Midbrain (tissue), 1 donor: ENCODE results near the gene C5orf47.

ENCODE experiments used
- DNase-seq: peaks from one replicate; lab custom pipeline; 2025; lab: John Stamatoyannopoulos, UW

Gene C5orf47

DNA sequence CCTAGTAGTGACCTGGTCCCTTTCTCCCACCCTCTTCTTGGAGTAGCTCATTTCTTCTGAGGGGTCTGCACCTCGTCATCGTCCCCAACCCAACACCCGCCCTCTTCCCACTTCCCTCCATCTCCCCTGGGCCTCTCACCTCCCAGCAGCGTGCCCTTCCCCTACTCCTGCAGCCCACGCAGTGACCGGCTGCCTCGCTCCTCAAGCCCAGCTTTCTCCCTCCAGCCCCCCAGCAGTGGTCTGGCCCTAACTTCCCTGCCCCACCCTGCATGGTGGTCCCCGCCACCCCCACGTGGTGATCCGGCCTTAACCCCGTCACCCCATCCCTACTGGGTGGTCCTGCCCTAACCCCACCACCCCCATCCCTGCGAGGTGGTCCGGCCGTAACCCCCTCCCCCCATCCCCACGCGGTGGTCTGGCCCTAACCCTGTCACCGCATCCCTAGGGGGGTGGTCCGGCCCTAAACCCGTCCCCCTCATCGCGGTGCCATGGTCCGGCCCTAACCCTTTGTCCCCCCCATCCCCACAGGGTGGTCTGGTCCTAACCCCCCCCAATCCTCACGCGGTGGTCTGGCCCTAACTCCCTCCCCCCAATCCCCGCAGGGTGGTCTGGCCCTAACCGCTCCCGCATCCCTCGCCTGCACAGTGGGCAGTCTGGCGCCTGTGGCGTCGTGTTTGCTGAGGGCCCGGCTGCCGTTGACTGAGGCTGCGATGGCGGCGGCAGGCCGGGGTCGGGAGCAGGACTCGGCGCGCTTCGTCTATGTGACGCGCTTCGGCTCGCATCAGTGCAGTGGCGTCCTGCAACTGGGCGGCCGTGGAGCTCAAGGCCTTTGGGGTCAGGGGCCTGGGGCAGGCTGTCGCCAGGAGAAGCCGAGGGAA, at the start of gene C5orf47:
Gene C5orf47 (plus strand): TSS at position 617 of the 878 bp plus-strand sequence. CDS start 94 bp downstream, at position 711.
- no peak for DNase-seq

DNA sequence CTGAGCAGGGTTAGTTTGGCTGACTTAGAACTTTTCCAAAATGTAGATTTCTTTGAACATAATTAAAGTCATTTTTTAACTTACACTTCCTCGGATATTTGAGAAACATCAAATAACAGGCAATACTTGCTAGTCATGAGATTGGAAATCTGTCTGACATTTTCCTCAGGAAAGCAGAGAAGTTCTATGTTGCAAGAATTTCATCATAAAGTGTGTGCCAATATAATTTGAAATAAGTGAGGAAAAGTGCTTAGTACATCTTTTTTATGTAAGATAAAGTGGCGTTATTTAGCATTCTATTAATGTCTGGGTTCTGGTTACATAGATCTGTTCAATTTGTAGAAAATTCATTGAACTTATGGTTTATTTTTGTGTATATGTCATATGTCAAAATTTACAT, 48.7 kb upstream of the C5orf47 start:
- no peak for DNase-seq

DNA sequence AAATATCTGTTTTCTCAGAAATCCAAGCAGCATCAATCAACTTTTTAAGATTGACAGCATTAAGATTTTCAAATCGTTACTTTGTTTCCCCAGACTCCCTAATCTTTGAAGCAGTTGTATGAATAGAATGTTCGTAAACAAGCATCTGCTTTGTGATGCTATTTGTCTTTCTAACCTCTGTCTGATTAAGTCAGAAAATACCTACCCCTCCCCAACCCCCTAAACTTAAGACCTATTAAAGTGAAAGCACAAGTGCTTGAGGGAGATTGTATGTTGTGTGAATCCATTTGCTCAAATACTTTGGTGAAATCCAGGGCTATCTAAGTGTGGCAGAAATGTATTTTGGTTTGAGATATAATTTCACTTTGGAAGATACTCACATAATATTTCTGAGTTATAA, 47.9 kb upstream of the C5orf47 start:
- DNase-seq: no peak

GRCh38 chr5:173941758-173942401, 47.1 kb upstream of the C5orf47 start:
- no peak for DNase-seq

- DNase-seq: no peak
These were observed 44.5 kb upstream of the C5orf47 start for GRCh38 chr5:173944511-173944910.

- no peak for DNase-seq
These were observed 43.8 kb upstream of the C5orf47 start for GRCh38 chr5:173945160-173945559.

DNA sequence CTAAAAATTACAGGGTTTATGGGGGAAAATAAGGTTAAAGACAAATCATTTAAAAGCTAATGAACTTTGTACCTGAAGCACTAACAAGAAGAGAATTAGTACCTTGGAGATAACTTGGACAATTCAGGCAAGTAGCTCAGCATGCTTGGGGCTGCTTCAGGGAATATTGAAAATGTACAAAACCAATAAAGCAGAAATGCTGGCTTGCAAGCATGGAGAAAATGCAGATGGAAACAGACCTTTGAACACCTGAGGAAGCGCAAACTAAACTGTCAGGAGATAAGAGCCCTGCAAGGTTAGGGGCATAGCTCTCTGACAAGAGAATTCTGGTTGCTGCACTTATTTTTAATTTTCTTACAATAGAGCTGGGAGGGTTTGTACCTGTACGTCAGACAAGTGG, 42.6 kb upstream of the C5orf47 start:
- DNase-seq: no peak

GRCh38 chr5:173950829-173951228, 38.1 kb upstream of the C5orf47 start:
- no peak for DNase-seq

DNA sequence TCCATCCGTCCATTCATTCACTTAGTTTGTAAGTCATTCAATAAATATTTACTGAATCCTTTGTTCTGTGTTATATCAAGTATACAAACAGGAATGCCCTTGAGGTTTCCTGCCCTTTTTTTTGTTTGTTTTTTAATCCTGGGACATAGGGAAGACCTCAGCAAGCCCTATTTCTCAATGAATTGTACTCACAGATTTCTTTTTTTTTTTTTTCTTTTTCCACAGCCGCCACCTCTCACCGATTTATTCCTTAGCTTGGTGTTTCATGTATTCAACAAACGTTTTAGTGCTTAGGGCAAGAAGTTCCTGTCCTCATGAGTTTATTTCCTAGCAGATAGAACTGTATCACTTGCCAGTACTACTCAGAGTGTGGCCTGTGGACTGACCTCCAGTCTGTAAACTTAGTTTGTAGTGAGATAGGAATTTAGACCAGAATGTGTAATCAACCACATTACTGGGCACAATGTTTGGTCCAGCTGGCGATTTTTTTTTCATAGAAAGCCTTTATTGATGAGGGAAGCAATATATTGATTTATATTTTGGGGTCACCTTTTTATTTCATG, 35.4 kb upstream of the C5orf47 start:
- no peak for DNase-seq

GRCh38 chr5:173954671-173955521, 34.1 kb upstream of the C5orf47 start:
- DNase-seq: no peak

GRCh38 chr5:173960986-173961385, 28.0 kb upstream of the C5orf47 start:
- DNase-seq: no peak

- DNase-seq: no peak
These were observed 27.6 kb upstream of the C5orf47 start for GRCh38 chr5:173961418-173961817.

GRCh38 chr5:173962436-173962972, 26.5 kb upstream of the C5orf47 start:
- no peak for DNase-seq

DNA sequence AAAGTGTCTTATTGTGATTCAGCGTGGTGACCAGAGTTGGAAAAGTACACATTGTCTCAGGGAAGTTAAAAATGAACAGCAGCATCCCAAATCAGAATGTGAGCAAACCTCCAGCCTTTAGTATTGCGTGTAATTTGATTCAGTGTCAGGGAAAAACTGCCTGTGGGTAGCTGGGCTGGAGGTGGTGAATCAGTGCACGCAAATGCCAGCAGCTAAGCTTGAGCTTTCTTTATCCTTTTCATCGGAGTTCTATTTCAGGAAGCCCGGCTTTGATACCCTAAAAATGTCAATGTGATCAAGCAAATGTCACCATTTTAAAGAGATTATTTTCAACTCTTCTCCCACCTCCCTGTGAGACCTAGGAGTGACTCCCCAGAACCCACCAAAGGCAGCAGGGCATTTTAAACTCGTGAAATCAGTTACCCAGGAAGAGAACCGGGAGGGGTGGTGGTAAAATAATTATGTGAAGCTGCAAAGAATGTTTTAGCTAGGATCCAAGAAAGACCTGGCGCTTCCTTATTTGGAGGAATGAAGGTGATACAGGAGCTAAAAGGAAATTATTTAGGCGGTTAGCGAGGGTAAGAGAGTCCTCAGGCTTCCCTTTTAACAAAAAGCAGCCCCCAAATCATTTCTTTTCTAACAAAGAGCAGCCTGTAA, 25.7 kb upstream of the C5orf47 start:
- peak; percentile 42 for DNase-seq

DNA sequence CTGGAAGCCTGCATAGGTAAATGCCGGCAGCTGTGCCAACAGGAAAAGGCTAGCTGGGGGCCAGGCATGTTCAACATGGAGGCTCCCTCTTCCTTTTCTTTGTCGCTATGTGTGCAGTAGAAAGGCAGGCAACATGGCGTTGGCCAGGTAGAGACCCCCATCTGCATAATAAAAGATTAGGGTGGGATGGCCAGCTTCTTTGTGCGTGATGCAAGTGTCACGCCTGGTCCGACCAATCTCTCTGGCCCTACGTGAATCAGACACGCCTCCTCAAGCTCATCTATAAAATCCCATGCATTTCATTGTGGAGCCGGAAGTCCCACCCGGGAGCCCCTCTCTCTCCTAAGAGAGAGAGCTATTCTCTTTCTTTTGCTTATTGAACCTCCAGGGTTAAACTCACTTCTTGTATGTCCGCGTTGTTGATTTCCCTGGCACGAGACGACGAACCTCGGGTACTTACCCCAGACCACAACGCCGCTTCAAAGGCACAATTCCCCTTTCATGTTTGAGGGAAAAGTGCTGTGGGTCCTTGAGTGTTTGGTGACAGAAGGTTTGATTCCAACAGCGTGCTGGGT, 25.0 kb upstream of the C5orf47 start:
- peak; percentile 51 for DNase-seq

- no peak for DNase-seq
These were observed 24.5 kb upstream of the C5orf47 start for GRCh38 chr5:173964506-173964905.

- DNase-seq: no peak
These were observed 21.7 kb upstream of the C5orf47 start for GRCh38 chr5:173967241-173967640.

GRCh38 chr5:173968154-173968797, 20.7 kb upstream of the C5orf47 start:
- DNase-seq: peak; percentile 33

- DNase-seq: no peak
These were observed 19.6 kb upstream of the C5orf47 start for GRCh38 chr5:173969167-173970049.
